ENCODE measurements around the gene ERBB4. TPM values are rescaled to one million over a fixed set of nuclear protein-coding genes. Genes with fewer than 3 reads are reported as not detected.
"Not testable (repeated sequence)": the region's sequence is repeated elsewhere in the genome, so short reads cannot be mapped to it uniquely, and the experiment has no call there.

The ERBB4 gene
- total and polyA plus RNA-seq, 5 donors: 4.3 to 38.8 (median 33.4) TPM

- Histone ChIP-seq H3K4me1 (ENCODE audit: control insufficient read depth, insufficient read depth, low read length) (no peaks in the 10 kb centered on the region), H3K27ac (ENCODE audit: low read length) (no peak overlapping the region), H3K4me3 (ENCODE audit: low read length) (no peak overlapping the region), H3K27me3 (ENCODE audit: control insufficient read depth, insufficient read depth) (no peaks in the 10 kb centered on the region), H3K9me3 (ENCODE audit: control insufficient read depth, low read length) (no peaks in the 10 kb centered on the region)
- DNase-seq: no peak
- intact Hi-C loops (cut with DNase I): no loop called here
- ATAC-seq: no peak
- 43% methylated on average over 1 of the region's 1 CpG for WGBS
These were observed 330.1 kb downstream of the ERBB4 start for GRCh38 chr2:212208467-212208866.

DNA sequence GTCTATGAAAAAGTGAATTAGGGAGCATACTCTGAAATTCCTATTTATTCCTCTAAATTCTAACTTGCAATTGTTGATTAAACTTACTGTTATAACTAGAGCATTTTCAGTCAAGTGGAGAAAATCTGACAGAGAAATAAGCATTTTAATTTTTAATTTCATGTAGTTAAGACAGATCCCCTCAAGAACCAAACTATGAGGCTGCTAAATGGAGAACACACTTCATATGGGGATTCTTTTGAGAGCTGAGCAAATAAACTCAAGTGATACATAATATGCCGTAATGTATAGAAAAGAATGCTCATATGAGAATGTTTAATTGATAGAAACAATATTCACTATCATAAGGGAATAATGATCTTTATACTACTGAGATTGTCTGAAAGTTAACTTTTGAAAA, 340.8 kb downstream of the ERBB4 start:
- ATAC-seq (no peak), DNase-seq (no peak)
- H3K4me3 ChIP-seq (ENCODE audit: low read length): no peak overlapping the region
- no peaks in the 10 kb centered on the region for H3K9me3 ChIP-seq (ENCODE audit: control insufficient read depth, low read length)
- H3K27me3 ChIP-seq (ENCODE audit: control insufficient read depth, insufficient read depth): no peaks in the 10 kb centered on the region
- intact Hi-C loops (cut with DNase I): no loop called here
- no peaks in the 10 kb centered on the region for H3K4me1 ChIP-seq (ENCODE audit: control insufficient read depth, insufficient read depth, low read length)
- 92% methylated on average over 1 of the region's 1 CpG for WGBS
- no peak overlapping the region for H3K27ac ChIP-seq (ENCODE audit: low read length)

GRCh38 chr2:212195626-212196025, 343.0 kb downstream of the ERBB4 start:
- ATAC-seq (no peak), DNase-seq (no peak)
- H3K9me3 ChIP-seq (ENCODE audit: control insufficient read depth, low read length): no peaks in the 10 kb centered on the region
- 48% methylated on average over 1 of the region's 1 CpG for WGBS
- no peak overlapping the region for H3K4me3 ChIP-seq (ENCODE audit: low read length)
- intact Hi-C loops (cut with DNase I): no loop called here
- H3K27me3 ChIP-seq (ENCODE audit: control insufficient read depth, insufficient read depth): no peaks in the 10 kb centered on the region
- no peak overlapping the region for H3K27ac ChIP-seq (ENCODE audit: low read length)
- no peaks in the 10 kb centered on the region for H3K4me1 ChIP-seq (ENCODE audit: control insufficient read depth, insufficient read depth, low read length)

DNA sequence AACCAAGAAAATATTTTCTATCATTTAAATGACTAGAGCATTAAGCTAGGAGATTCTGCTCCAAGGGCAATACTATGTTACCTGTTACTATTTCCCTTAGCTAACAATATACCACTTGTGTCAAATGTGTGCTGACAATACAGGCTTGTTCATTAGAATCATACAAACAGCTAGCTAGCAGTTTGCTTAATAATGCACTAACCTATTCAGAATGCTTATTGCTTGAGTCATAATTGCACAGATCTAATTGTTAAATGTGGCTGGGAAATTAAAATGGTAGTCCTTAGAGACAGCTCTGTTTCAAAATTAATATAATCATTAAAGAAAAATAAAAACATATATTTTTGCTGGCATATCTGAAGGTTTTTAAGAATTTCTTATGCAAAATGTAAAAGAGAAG, 344.2 kb downstream of the ERBB4 start:
- DNase-seq (no peak), ATAC-seq (no peak)
- Histone ChIP-seq H3K4me3 (ENCODE audit: low read length) (no peak overlapping the region), H3K9me3 (ENCODE audit: control insufficient read depth, low read length) (no peaks in the 10 kb centered on the region), H3K27me3 (ENCODE audit: control insufficient read depth, insufficient read depth) (no peaks in the 10 kb centered on the region), H3K27ac (ENCODE audit: low read length) (no peak overlapping the region), H3K4me1 (ENCODE audit: control insufficient read depth, insufficient read depth, low read length) (no peaks in the 10 kb centered on the region)
- intact Hi-C loops (cut with DNase I): no loop called here

GRCh38 chr2:212193803-212194202, 344.8 kb downstream of the ERBB4 start:
- Histone ChIP-seq H3K9me3 (ENCODE audit: control insufficient read depth, low read length) (no peaks in the 10 kb centered on the region), H3K4me1 (ENCODE audit: control insufficient read depth, insufficient read depth, low read length) (no peaks in the 10 kb centered on the region), H3K27me3 (ENCODE audit: control insufficient read depth, insufficient read depth) (no peaks in the 10 kb centered on the region), H3K27ac (ENCODE audit: low read length) (no peak overlapping the region), H3K4me3 (ENCODE audit: low read length) (no peak overlapping the region)
- ATAC-seq: no peak
- DNase-seq: no peak
- intact Hi-C loops (cut with DNase I): no loop called here
- WGBS: 68% methylated on average over 1 of the region's 1 CpG

DNA sequence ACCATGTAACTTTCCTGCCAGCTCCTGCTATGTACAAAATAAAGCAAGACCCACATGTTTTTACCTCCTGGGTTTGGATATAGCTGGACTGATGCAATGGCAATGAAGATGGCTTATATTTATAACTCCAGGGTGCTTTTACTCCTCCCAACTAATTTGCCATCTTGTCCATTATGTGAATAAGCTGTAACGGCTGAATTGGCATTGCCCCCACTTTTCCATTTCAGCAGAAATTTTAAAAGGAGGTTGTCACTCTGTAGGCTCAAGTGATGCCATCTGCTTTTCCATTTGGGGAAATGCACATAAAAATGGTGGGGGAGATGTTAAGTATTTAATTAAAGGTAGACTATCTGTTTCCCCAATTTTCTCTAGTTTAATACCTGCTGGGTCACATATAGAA, 345.5 kb downstream of the ERBB4 start:
- WGBS: 69% methylated on average over 1 of the region's 1 CpG
- Histone ChIP-seq H3K27me3 (ENCODE audit: control insufficient read depth, insufficient read depth) (no peaks in the 10 kb centered on the region), H3K4me3 (ENCODE audit: low read length) (no peak overlapping the region), H3K9me3 (ENCODE audit: control insufficient read depth, low read length) (no peaks in the 10 kb centered on the region), H3K27ac (ENCODE audit: low read length) (no peak overlapping the region), H3K4me1 (ENCODE audit: control insufficient read depth, insufficient read depth, low read length) (no peaks in the 10 kb centered on the region)
- ATAC-seq (no peak), DNase-seq (no peak)
- intact Hi-C loops (cut with DNase I): no loop called here

GRCh38 chr2:212191438-212191837, 347.2 kb downstream of the ERBB4 start:
- H3K27me3 ChIP-seq (ENCODE audit: control insufficient read depth, insufficient read depth); DNase-seq; H3K27ac ChIP-seq (ENCODE audit: low read length); ATAC-seq; H3K9me3 ChIP-seq (ENCODE audit: control insufficient read depth, low read length); intact Hi-C loops (cut with DNase I); H3K4me3 ChIP-seq (ENCODE audit: low read length); H3K4me1 ChIP-seq (ENCODE audit: control insufficient read depth, insufficient read depth, low read length): not testable (repeated sequence)
- WGBS: 74% methylated on average over 8 of the region's 8 CpGs

GRCh38 chr2:212186166-212186565, 352.4 kb downstream of the ERBB4 start:
- no peaks in the 10 kb centered on the region for H3K27me3 ChIP-seq (ENCODE audit: control insufficient read depth, insufficient read depth)
- no peak overlapping the region for H3K27ac ChIP-seq (ENCODE audit: low read length)
- intact Hi-C loops (cut with DNase I): no loop called here
- DNase-seq (no peak), ATAC-seq (no peak)
- no peaks in the 10 kb centered on the region for H3K4me1 ChIP-seq (ENCODE audit: control insufficient read depth, insufficient read depth, low read length)
- H3K9me3 ChIP-seq (ENCODE audit: control insufficient read depth, low read length): no peaks in the 10 kb centered on the region
- no peak overlapping the region for H3K4me3 ChIP-seq (ENCODE audit: low read length)
- 79% methylated on average over 3 of the region's 3 CpGs for WGBS

GRCh38 chr2:212181646-212182045, 357.0 kb downstream of the ERBB4 start:
- H3K4me3 ChIP-seq (ENCODE audit: low read length): no peak overlapping the region
- no peak overlapping the region for H3K27ac ChIP-seq (ENCODE audit: low read length)
- H3K4me1 ChIP-seq (ENCODE audit: control insufficient read depth, insufficient read depth, low read length): no peaks in the 10 kb centered on the region
- DNase-seq (no peak), ATAC-seq (no peak)
- intact Hi-C loops (cut with DNase I): no loop called here
- no peaks in the 10 kb centered on the region for H3K9me3 ChIP-seq (ENCODE audit: control insufficient read depth, low read length)
- H3K27me3 ChIP-seq (ENCODE audit: control insufficient read depth, insufficient read depth): no peaks in the 10 kb centered on the region
- WGBS: 0% methylated on average over 1 of the region's 1 CpG

DNA sequence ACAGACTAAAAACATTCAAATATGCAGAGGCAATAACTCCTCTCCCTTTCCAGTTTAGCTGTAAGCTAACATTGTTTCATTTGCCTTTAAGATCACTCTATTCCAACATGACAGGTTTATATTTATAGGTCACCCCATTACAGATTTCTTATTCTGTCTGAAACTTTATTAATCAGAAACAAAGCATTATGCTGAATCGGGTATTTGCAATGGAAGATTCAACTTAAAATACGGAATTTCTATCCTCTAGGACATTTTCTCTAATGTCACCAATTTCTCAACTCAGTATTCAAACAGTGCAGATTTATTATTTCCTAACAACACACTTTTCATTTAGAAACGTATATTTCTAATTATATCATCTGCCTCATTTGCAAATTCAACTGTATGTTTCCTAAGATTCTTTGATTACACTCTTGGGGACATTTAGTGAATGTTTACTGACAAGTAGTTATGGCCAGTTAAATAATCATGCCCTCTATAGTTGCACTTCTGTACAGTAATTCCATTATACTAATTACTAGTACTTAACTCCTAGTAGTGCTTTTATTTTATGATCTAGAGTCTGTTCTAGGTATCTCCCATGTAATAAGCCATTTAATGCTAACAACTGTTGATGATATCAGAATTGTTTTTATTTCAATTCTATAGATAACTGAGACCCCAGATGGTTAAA, 358.1 kb downstream of the ERBB4 start:
- H3K27ac ChIP-seq (ENCODE audit: low read length): no peak overlapping the region
- no peaks in the 10 kb centered on the region for H3K9me3 ChIP-seq (ENCODE audit: control insufficient read depth, low read length)
- ATAC-seq: no peak
- H3K4me1 ChIP-seq (ENCODE audit: control insufficient read depth, insufficient read depth, low read length): no peaks in the 10 kb centered on the region
- H3K27me3 ChIP-seq (ENCODE audit: control insufficient read depth, insufficient read depth): no peaks in the 10 kb centered on the region
- 76% methylated on average over 3 of the region's 3 CpGs for WGBS
- intact Hi-C loops (cut with DNase I): no loop called here
- H3K4me3 ChIP-seq (ENCODE audit: low read length): no peak overlapping the region
- no peak for DNase-seq

GRCh38 chr2:212177724-212178123, 360.9 kb downstream of the ERBB4 start:
- no peak for ATAC-seq
- 47% methylated on average over 2 of the region's 2 CpGs for WGBS

DNA sequence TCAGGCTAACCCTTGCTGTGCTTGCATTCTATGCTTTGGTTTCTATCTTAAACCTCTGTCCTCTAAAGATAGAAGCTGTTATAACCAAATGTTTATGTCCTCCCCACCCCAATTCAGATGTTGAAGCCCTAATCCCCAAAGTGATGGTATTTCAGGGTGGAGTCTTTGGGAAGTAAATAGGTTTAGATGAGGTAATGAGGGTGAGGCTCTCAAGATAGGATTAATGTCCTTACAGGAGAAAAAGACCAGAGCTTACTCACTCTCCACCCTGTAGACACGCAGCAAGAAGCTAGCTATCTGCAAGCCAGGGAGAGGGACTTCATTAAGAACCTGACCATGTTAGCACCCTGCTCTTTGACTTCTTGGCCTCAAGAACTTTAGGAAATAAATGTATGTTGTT, 362.5 kb downstream of the ERBB4 start:
- intact Hi-C loops (cut with DNase I): no loop called here

More at GRCh38 chr2:212177724-212178123, 360.9 kb downstream of the ERBB4 start:
- H3K27me3 ChIP-seq (ENCODE audit: control insufficient read depth, insufficient read depth): no peaks in the 10 kb centered on the region
- no peak for DNase-seq
- no peak overlapping the region for H3K27ac ChIP-seq (ENCODE audit: low read length)
- H3K4me1 ChIP-seq (ENCODE audit: control insufficient read depth, insufficient read depth, low read length): no peaks in the 10 kb centered on the region
- H3K4me3 ChIP-seq (ENCODE audit: low read length): no peak overlapping the region
- intact Hi-C loops (cut with DNase I): no loop called here
- H3K9me3 ChIP-seq (ENCODE audit: control insufficient read depth, low read length): no peaks in the 10 kb centered on the region

More for the DNA sequence above, 362.5 kb downstream of the ERBB4 start:
- Histone ChIP-seq H3K9me3 (ENCODE audit: control insufficient read depth, low read length) (no peaks in the 10 kb centered on the region), H3K4me3 (ENCODE audit: low read length) (no peak overlapping the region), H3K27me3 (ENCODE audit: control insufficient read depth, insufficient read depth) (no peaks in the 10 kb centered on the region), H3K4me1 (ENCODE audit: control insufficient read depth, insufficient read depth, low read length) (no peaks in the 10 kb centered on the region), H3K27ac (ENCODE audit: low read length) (no peak overlapping the region)
- ATAC-seq (no peak), DNase-seq (no peak)
- WGBS: 76% methylated on average over 1 of the region's 1 CpG

Measured in right cardiac atrium (tissue), 5 donors.